GM19467 (cell line): ENCODE data around the gene TFDP2.
"Not testable (repeated sequence)": the region's sequence is repeated elsewhere in the genome, so short reads cannot be mapped to it uniquely, and the experiment has no call there.

ENCODE experiments used
- ATAC-seq: cut with Tn5 transposase; IDR thresholded peaks from one replicate; pipeline ENCODE4 v1.9.1; 2021; ENCODE audit warnings: mild to moderate bottlenecking, moderate library complexity; ENCODE audit not compliant: unreplicated experiment

TFDP2 gene

GRCh38 chr3:142027300-142027699 is 122.0 kb downstream of the TFDP2 start:
- ATAC-seq: no peak

- no peak for ATAC-seq
These were observed 123.0 kb downstream of the TFDP2 start for GRCh38 chr3:142026333-142026732.

GRCh38 chr3:142022381-142022780 is 127.0 kb downstream of the TFDP2 start:
- ATAC-seq: peak; percentile 64

- ATAC-seq: no peak
These were observed 128.2 kb downstream of the TFDP2 start for GRCh38 chr3:142021127-142021526.

- ATAC-seq: peak; percentile 67
These were observed 129.5 kb downstream of the TFDP2 start for GRCh38 chr3:142019794-142020320.

DNA sequence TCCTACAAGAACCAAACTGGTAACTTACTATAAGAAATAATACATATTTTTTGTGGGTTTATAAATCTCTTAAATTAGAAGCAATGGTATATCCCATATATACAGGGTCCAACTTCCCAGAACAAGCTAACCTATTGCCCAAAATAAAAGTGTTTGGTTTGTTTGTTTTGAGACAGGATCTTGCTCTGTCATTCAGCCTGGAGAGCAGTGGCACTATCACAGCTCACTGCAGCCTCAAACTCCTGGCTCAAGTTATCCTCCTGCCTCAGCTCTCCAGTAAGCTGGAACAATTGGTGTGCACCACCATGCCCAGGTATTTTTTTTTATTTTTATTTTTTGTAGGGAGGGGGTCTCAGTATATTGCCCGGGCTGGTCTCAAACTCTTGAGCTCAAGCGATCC is 135.4 kb downstream of the TFDP2 start:
- ATAC-seq: no peak

GRCh38 chr3:142013326-142013980 is 135.9 kb downstream of the TFDP2 start:
- ATAC-seq: no peak

DNA sequence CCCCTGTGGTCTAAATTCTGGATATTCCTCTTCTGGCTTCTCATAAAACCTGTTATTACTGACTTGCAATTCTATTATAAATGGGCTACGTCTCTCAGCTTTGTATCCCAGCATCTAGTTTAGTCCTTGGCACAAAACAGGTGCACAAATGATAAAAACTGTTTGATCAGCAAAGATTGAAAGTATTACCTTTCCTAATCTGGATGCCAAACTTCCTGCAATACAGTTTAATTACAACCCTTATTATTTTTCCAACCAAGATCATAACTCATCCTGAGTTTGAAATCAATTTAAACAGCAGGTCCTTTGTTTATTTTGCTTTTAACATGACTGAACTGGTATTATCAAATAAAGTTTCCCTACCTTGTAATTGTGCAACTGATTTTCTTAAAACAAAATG is 140.3 kb downstream of the TFDP2 start:
- ATAC-seq: no peak

- ATAC-seq: no peak
These were observed 141.5 kb downstream of the TFDP2 start for GRCh38 chr3:142007710-142008399.

- not testable (repeated sequence) for ATAC-seq
These were observed 144.4 kb downstream of the TFDP2 start for GRCh38 chr3:142004957-142005356.

DNA sequence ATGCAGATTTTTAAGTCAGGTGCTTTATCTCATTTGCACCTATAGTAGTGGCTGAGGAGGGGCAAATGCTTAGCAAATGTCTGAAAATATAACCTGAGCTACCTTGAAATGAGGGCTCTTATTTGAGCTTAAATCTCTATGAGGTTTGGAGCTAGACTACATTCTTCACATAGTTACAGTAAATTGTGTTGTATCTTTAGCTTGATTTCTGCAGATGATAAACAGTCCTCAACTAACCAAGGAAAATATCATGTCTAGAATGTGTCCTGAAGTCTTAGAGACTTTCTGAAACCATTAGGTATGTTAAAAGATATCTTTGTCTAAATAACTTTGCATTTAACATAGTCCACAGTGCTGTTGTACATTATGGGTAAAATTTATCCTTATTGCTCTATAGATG is 145.3 kb downstream of the TFDP2 start:
- ATAC-seq: no peak

GRCh38 chr3:142003291-142003690 is 146.1 kb downstream of the TFDP2 start:
- ATAC-seq: no peak

GRCh38 chr3:142000325-142000870 is 148.9 kb downstream of the TFDP2 start:
- ATAC-seq: no peak

- ATAC-seq: no peak
These were observed 150.6 kb downstream of the TFDP2 start for GRCh38 chr3:141998669-141999290.

DNA sequence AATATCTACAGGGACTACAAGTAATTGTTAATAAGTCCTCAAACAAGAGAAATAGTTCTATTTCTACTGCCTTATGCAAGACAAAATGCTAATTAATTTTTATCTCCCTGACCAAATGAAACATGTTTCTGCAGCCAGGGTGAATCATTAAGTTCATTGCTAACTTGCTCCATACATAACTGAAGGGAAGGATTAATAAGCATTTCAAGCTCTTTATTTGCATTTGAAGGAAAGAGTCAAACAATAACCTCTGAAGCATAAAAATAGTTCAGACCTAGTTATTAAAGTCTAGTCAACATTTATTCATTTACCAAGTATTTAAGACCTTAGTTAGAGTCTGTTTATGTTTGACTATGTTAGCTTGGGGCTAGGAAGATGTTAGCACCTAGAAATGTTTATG is 152.9 kb downstream of the TFDP2 start:
- peak; percentile 54 for ATAC-seq

- no peak for ATAC-seq
These were observed 154.5 kb downstream of the TFDP2 start for GRCh38 chr3:141994856-141995255.

DNA sequence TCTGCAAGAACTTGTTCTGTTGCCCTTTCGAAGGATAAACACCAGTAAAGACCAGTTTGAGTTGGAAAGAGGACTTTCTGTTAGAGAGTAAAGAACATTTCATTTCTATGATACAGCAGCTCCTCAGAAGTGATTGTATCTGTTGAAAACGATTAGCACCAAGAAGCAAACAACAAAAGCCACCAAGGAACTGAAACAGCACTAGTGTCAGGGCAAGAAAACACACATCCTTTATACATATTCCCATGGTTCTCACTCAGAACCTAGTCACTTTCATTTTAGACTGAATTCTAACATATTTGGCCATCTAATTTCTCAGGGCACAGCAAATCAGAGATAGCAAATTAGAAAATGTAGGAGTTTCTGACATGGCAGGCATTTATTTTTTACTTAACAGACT is 156.8 kb downstream of the TFDP2 start:
- no peak for ATAC-seq

GRCh38 chr3:141986548-141987107 is 162.7 kb downstream of the TFDP2 start:
- ATAC-seq: no peak

- ATAC-seq: no peak
These were observed 168.3 kb downstream of the TFDP2 start for GRCh38 chr3:141981084-141981483.

DNA sequence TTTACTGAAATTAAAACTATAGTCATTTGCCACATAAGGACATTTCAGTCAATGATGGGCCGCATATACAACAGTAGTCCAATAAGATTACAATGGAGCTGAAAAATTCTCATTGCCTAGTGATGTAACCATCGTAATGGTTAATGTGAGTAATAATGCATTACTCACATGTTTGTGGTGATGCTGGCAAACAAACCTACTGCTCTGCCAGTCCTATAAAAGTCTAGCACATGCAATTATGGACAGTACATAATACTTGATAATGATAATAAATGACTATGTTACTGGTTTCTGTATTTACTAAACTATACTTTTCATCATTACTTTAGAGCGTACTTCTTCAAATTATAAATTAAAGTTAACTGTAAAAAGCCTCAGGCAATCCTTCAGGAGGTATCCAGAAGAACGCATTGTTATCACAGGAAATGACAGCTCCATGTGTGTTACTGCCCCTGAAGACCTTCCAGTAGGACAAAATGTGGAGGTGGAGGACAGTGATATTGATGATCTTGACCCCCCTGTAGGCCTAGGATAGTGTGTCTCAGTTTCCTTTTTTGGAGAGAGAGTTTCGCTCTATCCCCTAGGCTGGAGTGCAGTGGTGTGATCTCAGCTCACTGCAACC is 170.2 kb downstream of the TFDP2 start:
- no peak for ATAC-seq

DNA sequence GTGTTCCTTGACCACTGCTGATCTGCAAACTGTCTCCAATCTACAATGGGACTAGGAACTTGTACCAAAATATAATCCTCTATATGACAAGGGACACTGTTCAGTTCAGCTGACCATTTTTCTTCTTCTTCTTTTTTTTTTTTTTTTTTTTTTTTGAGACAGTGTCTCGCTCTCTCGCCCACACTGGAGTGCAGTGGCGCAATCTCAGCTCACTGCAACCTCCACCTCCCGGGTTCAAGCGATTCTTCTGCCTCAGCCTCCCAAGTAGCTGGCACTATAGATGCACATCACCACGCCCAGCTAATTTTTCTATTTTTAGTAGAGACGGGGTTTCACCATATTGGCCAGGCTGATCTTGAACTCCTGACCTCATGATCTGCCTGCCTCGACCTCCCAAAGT is 174.6 kb downstream of the TFDP2 start:
- ATAC-seq: not testable (repeated sequence)
